GM18505 (cell line): ENCODE results near the gene TRABD.

Experiments
- ATAC-seq: cut with Tn5 transposase; IDR thresholded peaks from one replicate; pipeline ENCODE4 v1.9.1; 2021; ENCODE audit not compliant: unreplicated experiment
- POLR2A ChIP-seq: IDR thresholded peaks from 4 replicates; pipeline ENCODE4 v1.6.1; 2011; ENCODE audit warnings: borderline replicate concordance; ENCODE audit not compliant: insufficient read depth, insufficient read length; ENCODE audit errors: extremely low read depth

The TRABD gene

DNA sequence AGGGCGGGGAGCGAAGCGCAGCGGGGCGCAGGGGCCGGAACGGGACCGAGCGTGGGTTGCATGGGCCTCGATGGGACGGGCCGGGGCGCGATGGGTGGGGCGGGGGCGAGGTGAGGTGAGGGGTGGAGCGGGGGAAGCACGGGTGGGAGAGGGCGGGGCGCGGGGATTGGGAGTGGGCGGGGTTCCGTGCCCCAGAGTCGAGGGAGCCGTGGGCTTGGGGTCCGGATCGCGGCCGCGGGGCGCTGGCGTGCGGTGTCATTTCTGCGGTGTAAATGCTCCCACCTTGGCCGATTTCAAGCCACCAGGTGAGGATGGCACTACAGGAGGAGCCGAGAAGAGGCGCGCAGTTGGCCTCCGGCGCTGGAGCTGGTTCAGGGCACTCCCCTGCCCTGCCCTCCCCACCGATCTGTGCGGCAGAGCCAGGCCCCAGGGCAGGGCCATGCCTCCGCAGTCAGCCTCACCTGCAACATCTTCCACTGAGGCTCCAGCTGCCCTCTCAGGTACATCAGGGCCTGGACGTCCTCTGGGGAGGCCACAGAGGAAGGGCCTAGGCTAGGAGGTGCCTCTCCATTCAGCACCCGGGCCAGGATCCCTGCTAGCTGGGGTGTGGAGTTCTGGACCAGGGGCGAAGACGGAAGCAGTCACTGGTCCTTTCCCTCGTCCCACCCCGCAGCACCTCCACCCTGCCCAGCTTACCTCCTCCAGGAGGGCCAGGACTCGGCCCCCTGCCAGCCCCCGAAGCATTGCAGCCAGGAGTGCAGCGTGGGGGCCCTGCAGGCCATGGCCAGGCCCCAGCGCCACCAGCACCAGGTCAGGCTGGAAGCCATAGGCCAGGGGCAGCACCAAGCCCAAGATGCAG lies 59.7 kb downstream of the TRABD start:
- no peak for ATAC-seq
- no peak for TF ChIP-seq POLR2A

DNA sequence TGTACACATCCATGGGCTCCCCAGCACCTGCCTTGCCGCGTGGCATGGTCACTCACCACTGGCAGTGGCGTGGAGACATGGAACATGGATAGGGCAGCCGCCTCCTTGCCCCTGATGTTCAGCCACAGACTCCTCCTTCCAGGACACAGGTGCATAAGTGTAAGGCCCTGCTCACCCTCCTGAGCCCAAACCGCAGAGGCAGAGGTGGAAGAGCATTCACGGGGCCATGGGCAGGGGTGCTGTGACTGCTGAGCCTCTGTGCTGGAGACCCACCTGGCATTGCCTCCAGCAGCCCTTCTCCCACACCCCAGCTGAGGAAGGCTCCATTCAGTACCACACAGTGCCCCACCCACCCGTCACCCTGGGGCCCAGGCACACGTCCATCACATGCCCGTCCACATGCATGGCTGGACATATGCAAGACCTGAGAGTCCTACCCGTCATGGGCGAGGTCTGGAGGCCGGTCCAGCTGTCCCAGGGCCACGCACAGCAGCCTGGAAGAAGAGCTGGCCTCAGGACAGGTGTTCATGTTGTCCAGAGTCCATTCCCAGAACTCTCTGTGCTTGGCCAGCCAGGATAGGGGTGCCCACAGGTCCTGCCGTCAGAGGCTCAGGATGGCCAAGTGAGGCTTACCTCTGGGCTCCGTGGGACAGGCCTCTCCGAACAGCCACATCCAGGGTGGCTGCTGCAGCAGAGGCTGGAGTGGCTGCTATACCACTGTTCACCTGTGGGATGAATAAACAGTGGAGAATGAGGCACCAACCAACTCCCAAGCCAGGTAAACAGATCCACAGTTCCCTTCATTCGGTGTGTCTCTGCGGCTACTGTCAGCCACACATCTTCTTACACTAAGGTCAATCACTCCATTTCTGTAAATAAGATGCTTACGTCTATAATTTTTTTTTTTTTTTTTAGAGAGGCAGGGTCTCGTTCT lies 60.8 kb downstream of the TRABD start:
- ATAC-seq = no peak
- no peak for TF ChIP-seq POLR2A

DNA sequence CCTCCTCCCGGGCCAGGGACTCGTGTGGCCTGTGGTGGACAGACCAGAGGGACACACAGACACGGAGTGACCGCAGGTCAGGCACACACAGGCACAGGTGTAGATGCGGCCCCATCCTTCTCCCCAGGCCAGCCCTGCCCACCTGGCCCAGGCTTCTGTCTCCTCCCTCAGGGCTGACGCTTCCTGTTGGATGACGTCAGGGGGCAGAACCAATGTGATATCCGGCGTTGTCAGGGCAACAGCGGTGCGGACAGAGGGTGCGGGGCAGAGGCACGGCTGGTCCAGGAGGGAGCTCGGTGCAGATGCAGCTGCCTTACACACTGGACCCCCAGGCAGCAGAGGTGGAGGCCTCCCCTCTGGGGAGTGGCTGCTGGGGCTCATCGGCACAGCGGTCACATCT lies 62.0 kb downstream of the TRABD start:
- no peak for TF ChIP-seq POLR2A
- ATAC-seq = no peak

DNA sequence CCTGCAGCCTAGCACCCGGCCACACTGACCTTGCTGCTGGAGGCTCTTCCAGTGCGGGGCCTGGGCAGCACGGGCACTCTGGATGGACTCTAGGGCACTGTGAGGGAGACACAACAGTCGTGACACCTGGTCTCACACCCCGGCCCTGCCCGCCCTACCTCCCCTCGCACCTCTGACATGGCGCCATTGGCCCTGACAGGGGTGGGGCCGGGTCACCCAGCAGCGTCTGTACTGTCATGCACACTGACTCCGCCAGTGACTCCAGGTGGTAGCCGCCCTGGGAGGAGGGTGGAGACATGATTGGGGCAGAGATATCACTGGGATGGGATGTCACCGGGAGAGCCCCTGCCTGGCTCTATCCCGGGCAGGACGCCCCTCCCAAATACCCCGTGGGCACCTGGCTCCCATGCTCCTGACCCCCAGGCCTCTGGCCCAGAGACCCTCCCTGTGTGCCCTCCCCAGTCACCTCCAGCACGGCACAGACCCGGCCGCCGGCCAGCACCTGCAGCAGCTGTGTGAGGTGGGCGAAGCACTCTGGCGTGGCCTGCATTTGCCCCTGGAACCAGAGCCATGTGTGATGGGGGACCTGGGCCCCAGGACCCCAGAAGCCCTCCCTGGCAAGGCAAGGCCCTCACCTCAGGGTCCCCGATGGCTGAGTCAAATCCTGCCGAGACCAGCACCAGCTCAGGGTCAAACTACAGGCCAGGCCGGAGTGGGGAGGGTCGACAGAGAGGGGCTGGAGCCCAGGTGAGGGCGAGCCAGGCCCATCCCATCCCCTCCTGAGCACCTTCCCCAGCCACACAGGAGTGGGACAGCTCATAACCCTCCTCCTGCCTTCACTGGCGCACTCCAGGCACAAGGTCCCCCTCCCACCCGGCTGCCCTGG lies 62.7 kb downstream of the TRABD start:
- no peak for TF ChIP-seq POLR2A

More for the DNA sequence above, 62.7 kb downstream of the TRABD start:
- no peak for ATAC-seq
